Skin of body (tissue), 2 donors: ENCODE results near the gene NDUFV1. TPM values are rescaled to one million over a fixed set of nuclear protein-coding genes. Genes with fewer than 3 reads are reported as not detected.
A peak's percentile ranks its signal among the peaks of the same experiment; 100 is the strongest.
"Not testable (repeated sequence)": the region's sequence is repeated elsewhere in the genome, so short reads cannot be mapped to it uniquely, and the experiment has no call there.

Experiments
- DNase-seq: peaks from one replicate; lab custom pipeline; 2025; lab: John Stamatoyannopoulos, UW
- total RNA-seq: library from RNA; depleted of rRNA; stranded (reverse); fragments of >200 nt; gene quantifications from one replicate; pipeline ENCODE4 v1.2.3, GENCODE V29; 2014

NDUFV1 gene
- total RNA-seq, 1 donor from 2014 or later = 121 TPM

GRCh38 chr11:67626970-67627369 is 20.2 kb downstream of the NDUFV1 start:
- no peak for DNase-seq

GRCh38 chr11:67627441-67627811 is 20.7 kb downstream of the NDUFV1 start:
- no peak for DNase-seq

DNA sequence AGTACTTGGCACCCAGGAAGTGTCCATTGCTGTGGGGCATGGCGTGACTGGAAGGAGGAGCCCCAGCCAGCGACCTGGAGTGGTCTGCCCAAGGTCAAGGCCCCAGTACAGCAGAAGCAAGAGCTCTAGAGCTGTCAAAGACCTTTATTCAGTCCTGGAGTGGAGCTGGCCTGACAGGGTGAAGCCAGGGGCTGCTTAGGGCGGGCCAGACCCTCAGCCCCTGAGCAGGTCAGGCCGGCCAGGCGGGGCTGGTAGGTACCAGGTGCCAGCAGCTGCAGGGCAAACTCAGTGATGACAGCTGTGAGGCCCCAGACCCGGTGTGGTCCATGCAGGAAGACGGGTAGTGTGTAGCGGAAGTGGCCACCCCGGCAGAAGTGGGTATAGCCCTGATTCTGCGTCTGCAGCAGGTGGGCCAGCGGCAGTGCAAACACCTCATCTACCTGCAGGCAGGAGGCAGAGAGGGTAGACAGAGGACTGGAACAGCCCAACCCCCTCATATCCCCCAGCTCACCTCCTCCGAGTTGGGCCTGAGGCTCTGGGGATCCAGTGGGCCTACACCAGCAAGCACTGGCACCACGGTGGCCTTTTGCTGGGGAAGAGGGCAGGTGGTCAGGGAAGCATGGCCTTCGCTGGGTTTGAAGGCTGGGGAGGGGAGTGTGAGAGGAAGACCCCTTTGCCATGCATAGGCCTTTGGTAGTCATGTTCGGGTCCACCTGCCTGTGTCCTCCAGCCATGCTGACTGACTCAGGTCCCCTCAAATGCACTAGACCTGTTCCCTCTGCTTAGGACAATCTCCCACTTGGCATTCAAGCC is 21.3 kb downstream of the NDUFV1 start:
- DNase-seq = no peak

DNA sequence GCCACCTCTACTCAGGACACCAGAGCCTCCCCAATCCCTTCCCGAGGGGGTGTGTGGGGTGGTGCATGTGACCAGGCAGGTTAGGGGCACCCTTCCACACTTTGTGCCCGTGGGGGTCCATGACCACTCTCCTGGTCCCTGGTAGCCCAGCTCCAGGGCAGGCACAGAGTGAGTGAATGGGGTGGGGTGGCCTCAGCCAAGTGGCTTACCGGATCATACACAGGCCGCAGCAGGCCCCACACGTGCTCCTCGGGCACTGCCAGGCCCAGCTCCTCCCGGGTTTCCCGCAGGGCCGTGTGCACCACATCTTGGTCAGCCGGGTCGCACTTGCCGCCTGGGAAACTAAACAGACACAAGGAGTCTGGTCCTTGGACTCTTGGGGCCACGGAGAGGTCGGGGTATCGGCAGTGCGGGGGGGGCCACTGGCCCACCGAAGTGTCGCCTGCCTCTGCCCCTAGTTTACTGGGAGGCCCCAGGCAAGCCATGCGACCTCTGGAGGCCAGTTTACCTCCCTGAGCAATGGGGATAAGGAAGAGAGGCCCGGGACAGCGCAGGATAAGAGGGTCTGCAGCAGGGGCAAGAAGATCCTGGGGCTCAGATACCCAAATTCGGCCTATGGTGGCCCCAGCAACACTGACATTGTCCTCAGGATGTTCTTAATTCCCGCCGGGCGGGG is 22.1 kb downstream of the NDUFV1 start:
- DNase-seq = no peak

DNA sequence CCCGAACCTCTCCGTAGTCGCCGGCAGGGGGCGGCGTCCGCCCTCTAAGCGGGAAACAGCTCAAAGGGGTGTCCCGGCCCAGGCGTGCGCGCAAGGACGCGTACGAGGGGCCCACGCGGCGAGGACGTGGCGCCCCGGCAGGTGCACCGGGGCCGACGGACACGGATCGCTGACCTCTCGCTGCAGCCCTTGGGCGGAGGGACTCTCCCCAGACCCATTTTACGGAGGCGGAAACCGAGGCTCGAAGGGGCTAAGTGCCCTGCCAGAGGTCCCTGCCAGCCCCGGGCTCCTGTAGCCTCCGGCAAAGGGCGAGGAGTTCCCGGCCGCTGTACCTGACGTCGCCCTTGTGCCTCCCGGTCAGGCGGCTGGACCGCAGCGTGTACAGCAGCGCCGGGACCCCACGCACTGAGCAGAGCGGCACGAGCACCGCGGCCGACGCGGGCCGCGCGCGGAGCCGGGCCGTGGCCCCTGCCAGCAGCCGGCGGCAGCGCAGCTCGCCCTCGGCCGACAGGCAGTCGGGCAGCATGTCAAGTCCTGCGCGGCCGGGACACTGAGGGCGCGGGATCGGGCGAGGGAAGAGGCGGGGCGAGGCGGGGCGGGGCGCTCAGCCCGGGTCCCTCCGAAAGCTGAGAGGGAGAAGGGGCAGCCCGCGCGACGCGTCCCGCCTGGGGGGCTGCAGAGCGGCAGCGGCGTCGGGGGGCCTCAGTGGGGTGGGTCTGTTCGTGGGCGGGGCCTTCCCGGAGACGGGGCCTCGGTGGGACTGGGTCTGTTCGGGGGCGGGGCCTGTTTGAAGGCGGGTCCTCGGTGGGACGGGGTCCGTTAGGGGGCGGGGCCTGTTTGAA is 22.9 kb downstream of the NDUFV1 start, which contains the start of gene NUDT8:
NUDT8 (minus strand) TSS at position 552 of the 842 bp plus-strand sequence; CDS start at position 526, 26 bp downstream.
- DNase-seq = peak; percentile 64

DNA sequence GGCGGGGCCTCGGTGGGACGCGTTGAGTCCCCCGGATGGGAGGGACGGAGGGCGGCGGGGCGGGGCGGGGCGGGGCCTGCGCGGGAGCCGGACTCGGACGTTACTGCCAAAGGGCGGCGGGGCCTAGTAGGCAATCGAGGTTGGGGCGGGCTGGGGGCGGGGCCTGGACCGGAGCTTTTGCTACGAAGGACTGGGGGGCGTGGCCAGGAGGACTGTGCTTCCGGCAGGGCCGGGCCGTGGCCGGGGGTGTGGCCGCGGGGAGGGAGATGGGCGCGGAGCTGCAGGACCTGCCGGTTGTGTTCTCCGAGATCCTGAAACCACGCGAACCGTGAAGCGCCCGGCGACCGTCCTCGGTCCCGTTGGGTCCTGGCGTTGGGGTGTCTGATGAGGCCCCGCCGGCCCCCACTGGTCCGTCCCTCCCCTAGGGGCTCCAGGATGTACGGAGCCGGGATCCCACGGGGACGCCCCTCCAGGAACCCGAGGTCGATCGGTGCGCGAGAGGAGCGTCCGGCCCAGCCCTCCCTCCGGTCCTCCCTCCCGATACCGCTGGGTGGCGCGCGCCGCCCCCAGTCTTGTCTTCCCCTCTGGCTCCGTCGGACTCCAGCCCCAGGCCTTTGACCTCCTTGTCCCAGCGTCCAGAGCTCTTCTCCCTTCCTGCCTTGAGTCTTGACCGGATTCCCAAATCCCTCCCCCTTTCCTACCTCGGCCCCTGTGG is 23.6 kb downstream of the NDUFV1 start:
- peak; percentile 95 for DNase-seq

GRCh38 chr11:67630943-67631331 is 24.2 kb downstream of the NDUFV1 start:
- DNase-seq = no peak

DNA sequence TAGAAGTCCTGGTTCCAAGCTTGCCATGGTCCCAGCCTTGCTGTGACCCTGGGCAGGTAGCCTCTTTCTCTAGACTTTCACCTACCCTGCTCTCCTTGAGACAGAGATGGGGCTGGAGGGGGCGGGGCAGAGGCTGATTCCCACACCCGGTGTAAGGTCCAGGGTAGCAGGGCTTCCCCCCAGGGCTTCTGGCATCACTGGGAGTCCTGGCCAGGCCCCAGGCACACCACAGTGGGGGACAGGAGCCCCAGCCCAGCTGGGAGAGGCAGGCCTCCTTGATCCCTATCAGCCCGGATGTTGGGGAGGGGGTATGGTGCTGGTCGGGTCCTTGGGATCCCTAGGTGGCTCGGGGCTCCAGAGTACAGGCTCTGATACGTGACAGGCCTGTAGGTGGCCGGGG is 24.7 kb downstream of the NDUFV1 start:
- no peak for DNase-seq

- no peak for DNase-seq
These were observed 25.1 kb downstream of the NDUFV1 start for GRCh38 chr11:67631853-67632174.

DNA sequence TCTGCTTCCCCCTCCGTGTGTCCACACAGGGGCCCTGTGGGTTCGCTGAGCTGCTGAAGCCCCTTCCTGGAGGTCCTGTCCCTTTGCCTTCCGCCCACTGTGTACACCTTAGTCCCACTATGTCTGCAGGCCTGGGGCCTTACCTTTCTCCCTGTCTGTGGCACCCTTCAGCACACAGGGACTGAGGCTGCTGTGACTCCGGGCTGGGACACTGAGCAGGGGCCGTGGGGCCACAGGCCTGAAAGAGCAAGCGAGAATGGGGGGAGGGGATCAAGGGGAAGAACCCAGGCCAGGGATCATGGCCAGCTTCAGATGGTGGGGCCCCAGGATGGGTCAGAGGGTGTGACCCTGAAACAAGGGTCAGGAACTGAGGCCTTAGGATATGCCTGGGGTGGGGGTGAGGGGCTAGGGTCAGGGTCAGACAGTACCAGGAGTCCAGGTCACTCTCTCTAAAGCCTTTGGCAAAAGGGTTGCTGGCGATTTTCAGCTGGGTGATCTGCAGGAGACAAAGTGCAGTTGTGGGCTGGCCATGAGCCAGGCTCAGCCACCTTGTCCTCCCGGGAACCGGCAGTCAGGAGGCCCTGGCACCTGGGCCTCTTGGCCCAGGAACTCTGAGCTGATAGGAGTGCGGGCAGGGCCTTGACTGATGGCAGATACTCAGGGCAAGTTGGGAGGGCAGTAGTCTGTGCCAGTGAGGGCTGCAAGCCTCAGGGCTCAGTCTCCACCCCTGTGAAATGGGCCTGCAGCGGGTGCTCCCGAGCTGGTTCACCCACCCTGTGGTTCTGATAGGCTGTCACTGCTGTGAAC is 25.6 kb downstream of the NDUFV1 start:
- DNase-seq = no peak

DNA sequence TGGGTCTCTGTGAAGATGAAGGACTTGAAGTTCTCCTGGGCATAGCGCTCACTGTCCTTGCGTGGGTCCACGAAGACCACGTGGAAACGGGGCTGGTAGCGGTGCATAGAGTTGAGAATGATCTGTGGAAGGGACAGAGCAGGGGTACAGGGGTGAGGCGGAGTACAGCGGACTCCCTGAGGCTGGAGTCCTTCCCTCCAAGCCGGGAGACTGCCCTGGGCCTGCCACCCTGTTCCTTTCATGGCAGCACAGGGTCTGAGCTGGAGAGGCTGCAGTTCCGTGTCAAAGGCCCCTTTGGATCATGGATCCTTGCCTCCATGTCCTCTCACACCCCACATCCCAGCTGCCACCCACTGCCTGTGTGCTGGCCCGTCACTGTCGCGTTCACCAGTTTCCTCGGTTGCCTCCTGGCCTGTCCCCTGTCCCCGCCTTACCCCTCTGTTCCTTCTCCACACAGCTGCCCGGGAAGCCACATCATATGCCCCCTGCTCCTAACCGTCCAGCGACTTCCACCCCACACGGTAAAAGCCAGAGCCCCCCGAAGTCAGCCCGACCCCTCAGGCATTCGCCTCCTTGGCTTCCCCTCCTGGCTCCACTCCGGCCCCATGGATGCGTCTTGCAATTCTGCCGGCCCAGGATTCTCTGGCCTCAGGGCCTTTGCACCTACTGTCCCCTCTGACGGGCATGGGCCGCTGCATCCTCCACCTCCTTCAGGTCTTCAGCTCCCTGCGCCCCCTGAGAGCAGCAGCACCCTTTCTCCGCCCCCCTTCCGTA is 26.4 kb downstream of the NDUFV1 start:
- no peak for DNase-seq

DNA sequence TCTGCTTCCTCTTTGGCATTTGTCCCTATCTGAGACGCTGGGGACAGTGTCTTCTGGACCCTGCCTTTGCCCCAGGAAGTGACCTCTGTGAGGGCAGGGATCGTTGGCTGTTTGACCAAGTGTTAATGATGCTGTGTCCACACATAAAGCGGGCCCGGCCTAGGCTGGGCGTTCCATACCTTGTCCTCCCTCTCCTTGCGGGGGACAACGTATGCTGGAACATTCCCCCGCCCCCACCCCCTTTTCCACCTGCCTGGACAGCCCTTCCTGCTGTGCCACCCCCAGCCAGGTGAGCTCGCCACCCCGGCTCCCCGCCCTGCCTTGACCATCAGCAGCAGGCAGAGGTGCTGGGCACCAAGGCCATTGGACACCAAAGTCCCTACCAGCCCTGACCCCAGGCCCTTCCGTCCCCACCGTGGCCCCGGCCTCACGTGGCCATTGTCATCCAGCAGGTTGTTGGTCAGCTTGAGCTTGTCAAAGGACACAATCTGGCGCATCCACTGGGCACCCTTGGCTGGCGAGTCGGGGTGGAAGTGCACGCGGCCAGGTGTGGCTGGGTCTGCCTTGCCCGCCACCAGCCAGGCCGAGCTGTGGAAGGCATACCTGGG is 27.1 kb downstream of the NDUFV1 start:
- no peak for DNase-seq

DNA sequence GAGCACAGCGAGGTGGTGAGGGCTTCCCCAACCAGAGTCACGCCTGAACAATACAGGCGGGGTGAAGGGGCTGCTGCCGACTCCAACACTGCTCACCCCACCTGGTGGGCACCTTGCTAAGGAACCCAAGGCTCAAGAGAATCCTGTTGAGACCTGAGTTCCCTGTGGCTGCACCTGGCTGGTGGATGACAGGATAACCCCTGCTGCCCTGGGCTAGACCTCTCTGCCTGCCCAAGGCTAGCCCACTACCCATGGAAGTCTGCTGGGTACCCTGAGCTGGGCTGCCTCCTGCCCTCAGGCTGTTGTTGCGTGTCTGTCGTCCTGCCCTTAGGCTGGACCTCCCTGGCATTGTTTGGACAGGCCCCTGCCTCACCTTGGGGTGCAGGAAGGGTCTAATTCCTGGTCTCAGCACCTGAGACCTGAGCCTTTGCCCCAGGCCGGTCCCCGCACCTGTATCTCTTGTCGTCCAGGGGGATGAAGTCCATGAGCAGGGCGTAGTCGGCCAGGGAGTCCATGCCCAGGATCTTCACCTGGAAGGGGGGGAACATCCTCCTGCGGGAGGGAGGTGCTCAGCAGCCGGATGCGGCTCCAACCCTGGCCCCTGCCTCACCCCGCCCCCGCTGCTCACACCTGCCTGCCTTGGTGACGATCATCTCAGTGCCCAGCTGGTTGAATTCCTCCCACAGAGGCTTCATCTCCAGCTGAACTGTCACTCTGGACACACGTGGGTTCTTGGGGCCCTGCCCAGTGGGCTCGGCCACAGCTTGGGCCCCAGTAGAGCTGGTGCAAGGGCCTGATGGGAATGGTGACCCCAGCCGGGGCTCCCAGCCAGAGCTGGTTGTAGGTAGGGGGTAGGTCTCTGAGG is 27.9 kb downstream of the NDUFV1 start:
- DNase-seq = no peak

DNA sequence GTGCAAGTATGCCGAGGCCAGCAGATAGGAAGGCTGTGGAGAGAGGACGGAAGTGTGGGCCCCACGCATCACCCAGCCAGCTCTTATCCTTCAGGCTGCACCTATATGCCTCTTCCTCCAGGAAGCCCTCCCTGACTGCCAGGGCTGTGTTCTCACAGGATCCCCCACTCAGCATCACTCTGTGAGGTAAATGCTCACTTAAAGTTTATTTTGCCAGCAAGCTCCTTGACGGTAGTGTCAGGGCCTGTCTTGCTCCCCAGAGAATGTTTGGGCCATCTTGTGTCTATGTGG is 28.4 kb downstream of the NDUFV1 start:
- DNase-seq = no peak

- no peak for DNase-seq
These were observed 30.2 kb downstream of the NDUFV1 start for GRCh38 chr11:67636962-67637361.

GRCh38 chr11:67637441-67637840 is 30.7 kb downstream of the NDUFV1 start:
- DNase-seq = not testable (repeated sequence)

- no peak for DNase-seq
These were observed 32.0 kb downstream of the NDUFV1 start for GRCh38 chr11:67638535-67639437.

GRCh38 chr11:67639438-67639859 is 32.7 kb downstream of the NDUFV1 start, which contains the start of gene TBX10:
Gene TBX10, minus strand, starts transcription at chr11:67639763. Its CDS starts 291 bp downstream, at chr11:67639472.
- no peak for DNase-seq
